ENCODE measurements around the gene CERS6.

The CERS6 gene

DNA sequence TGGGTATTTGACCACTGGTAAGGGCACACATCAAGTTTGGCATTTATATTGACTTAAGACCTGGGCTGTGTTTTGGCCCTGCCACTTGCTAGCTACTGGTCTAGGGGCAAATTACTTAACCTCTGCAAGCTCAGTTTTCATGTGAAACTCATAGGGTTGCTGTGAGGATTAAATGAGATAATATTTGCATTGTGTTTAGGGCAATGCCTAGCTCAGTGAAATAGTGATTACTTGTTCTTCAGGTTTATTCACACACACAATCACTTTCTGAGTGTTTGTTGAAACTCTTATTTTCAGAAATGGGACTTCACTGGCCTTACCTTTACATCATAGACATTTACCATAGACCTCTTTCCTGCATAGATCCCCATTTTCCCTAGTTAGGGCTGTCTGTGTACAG is 12.3 kb downstream of the CERS6 start:
- H3K4me3 ChIP-seq (ENCODE audit: low read depth, low read length) = no peak overlapping the region
- TF ChIP-seq, protein P1, sequence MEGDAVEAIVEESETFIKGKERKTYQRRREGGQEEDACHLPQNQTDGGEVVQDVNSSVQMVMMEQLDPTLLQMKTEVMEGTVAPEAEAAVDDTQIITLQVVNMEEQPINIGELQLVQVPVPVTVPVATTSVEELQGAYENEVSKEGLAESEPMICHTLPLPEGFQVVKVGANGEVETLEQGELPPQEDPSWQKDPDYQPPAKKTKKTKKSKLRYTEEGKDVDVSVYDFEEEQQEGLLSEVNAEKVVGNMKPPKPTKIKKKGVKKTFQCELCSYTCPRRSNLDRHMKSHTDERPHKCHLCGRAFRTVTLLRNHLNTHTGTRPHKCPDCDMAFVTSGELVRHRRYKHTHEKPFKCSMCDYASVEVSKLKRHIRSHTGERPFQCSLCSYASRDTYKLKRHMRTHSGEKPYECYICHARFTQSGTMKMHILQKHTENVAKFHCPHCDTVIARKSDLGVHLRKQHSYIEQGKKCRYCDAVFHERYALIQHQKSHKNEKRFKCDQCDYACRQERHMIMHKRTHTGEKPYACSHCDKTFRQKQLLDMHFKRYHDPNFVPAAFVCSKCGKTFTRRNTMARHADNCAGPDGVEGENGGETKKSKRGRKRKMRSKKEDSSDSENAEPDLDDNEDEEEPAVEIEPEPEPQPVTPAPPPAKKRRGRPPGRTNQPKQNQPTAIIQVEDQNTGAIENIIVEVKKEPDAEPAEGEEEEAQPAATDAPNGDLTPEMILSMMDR (IDR thresholded peaks at IDR 0.05; ENCODE audit: low read depth, low read length) = no peak

DNA sequence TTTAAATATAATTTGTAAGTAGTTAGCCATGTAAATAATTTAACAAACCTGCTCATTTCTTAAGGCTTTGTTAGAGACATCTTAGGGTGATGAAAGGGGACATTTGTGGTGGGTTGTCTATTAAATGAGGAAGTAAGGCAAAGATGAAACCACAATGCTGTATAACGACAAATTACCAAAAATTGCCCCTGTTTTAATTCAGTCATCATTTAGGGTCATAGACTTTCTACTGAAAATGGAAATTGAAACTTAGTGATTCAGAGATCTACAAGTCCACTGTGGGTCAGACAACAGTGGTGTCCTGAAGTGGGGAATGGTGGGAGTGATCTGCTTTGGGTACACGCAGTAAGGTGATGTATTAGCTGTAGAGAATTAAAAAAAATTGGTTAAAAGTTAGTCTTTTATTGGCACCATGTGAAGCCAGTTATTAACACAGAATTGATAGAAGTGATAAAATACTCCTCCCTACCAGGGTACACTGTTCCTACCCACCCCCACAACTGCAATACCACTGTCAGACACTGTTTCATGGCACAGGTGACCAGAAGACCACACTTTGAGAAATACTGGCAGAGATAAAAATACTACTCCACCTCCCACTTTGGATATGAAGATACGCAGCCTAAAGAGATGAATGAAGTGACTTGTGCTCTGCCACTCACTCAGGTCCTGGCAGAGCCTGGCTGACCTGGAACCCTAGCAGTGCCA is 13.4 kb downstream of the CERS6 start:
- H3K4me3 ChIP-seq (ENCODE audit: low read depth, low read length) = no peak overlapping the region
- TF ChIP-seq, protein P1 (IDR thresholded peaks at IDR 0.05; ENCODE audit: low read depth, low read length) = no peak

DNA sequence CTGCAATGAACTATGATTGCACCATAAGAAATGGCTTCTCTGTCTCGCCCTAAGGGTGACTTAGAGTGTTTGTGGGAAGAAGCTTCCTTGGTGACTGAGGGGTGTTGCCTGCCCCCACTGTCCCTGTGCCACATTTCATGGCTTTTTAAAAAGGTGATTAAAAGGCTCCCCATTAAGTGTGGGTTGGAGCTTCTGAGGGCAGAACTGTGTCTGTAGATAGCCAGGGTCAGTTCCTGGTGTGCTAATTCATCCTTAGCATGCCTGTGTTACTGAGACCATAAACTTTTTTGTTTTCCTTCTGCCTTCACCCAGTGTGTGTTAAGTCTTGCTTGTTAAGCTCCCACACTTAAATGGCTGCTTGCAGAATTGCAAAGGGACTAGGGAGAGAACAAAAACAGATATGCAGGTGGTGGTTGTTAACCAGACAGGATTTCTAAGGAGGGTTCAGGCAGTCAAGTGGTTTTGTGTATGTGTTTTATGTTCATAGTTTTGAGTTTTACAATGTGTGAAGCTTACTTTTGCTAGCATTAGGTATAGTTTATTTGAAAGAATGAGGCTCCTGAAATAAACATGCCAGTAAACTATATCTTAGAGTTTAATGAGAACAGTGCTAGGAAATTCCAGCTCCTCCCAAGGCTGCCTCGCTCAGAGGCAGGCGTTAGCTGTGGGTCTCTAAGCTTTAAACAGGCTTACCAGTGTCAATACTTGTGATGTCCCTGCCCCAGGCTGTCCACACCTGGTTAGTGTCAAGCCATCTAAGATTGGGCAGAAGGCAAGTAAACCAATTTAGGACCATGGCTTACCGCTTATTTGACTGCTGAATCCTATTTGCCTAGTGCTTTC is 14.5 kb downstream of the CERS6 start:
- no peak overlapping the region for H3K4me3 ChIP-seq (ENCODE audit: low read depth, low read length)
- TF ChIP-seq, protein P1 (IDR thresholded peaks at IDR 0.05; ENCODE audit: low read depth, low read length) = no peak

DNA sequence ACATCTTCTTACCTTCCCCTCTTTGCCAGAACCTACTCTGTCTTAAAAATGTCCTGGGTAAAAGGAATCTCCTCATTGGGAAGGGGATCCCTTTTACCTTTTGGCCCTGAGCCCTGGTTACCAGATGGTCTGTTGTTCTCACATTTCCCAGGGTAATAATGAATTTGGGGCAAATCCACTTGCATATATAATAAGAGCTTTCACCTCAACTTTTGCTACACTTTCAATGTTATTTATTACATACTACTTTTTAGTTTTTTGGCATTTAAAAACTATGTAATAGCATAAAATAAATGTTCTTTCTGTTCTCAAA is 15.0 kb downstream of the CERS6 start:
- TF ChIP-seq, protein P1 (IDR thresholded peaks at IDR 0.05; ENCODE audit: low read depth, low read length) = no peak

DNA sequence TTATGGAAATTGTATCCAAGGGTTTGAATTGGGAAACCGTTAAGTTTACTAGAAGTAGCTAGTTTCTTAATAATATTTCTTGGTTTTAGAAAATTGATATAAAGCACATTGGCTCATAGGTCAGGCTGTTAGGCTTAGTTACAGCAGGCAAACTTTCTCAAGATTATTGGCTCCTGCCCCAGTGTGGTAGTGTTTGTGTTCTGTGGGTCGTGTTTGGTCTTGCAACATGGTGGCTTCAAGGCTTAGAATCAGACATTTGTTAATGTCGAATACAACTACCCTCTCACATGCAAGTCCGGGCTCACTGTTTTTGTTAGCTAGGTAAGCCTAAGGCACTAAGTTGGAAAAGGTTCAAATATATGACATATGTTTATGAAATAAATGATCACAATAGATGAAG is 19.6 kb downstream of the CERS6 start:
- H3K4me3 ChIP-seq (ENCODE audit: low read depth, low read length) = no peak overlapping the region
- TF ChIP-seq, protein P1 (IDR thresholded peaks at IDR 0.05; ENCODE audit: low read depth, low read length) = no peak

More for the DNA sequence above, 15.0 kb downstream of the CERS6 start:
- no peak overlapping the region for H3K4me3 ChIP-seq (ENCODE audit: low read depth, low read length)

DNA sequence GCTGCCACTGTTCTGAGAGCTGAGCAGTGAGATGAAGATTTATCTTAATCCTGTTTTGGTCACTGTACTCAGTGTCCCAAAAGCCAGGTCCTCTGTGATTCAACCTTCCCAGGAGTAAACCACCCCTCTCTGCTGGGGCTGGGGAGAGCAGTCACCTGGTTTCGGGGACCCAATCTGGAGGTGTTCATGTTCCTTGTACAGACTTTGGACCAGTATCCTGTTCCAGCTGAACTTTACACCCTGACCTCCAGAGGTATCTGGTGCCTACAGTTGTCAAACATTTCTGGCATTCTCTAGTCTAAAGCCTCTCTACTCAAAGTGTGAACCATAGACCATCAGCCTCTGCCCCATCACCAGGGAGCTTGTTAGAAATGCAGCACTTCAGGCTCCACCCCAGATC is 22.1 kb downstream of the CERS6 start:
- H3K4me3 ChIP-seq (ENCODE audit: low read depth, low read length) = no peak overlapping the region
- TF ChIP-seq, protein P1 (IDR thresholded peaks at IDR 0.05; ENCODE audit: low read depth, low read length) = no peak

DNA sequence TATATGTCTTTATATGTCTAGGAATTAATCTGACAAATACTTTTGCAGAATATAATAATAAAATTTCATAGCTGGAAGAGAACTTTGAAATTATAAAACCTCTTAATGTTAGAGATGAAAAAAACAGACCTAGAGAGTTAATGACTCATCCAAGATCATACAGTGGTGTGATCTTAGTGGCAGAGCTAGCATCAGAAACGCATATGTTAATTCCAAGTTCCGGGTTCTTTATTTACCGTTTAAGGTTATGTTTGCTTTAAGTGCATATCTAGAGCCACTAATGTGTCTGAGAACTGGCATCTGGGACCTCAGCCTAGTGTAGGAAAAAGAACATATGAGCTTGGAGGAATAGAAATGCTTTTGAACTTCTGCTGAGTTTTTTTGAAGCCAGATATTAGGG is 24.3 kb downstream of the CERS6 start:
- H3K4me3 ChIP-seq (ENCODE audit: low read depth, low read length) = no peak overlapping the region
- TF ChIP-seq, protein P1 (IDR thresholded peaks at IDR 0.05; ENCODE audit: low read depth, low read length) = no peak

Measured in WI38 (cell line).